H54 (cell line): ENCODE results near the gene AK4.
A peak's percentile ranks its signal among the peaks of the same experiment; 100 is the strongest.
"Not testable (repeated sequence)": the region's sequence is repeated elsewhere in the genome, so short reads cannot be mapped to it uniquely, and the experiment has no call there.

Source experiments
- DNase-seq: peaks from one replicate; pipeline ENCODE4 v3.0.0; 2011; ENCODE audit warnings: low spot score, mixed read lengths; ENCODE audit not compliant: insufficient read length
- FAIRE-seq: peaks from 3 replicates; lab custom pipeline; 2011; peaks lifted over from hg19 to GRCh38; lab: Jason Lieb, UNC
- POLR2A ChIP-seq: IDR thresholded peaks from 2 replicates; pipeline ENCODE4 v1.6.1; 2011; ENCODE audit warnings: low read depth, mild to moderate bottlenecking, low read length

AK4 gene

DNA sequence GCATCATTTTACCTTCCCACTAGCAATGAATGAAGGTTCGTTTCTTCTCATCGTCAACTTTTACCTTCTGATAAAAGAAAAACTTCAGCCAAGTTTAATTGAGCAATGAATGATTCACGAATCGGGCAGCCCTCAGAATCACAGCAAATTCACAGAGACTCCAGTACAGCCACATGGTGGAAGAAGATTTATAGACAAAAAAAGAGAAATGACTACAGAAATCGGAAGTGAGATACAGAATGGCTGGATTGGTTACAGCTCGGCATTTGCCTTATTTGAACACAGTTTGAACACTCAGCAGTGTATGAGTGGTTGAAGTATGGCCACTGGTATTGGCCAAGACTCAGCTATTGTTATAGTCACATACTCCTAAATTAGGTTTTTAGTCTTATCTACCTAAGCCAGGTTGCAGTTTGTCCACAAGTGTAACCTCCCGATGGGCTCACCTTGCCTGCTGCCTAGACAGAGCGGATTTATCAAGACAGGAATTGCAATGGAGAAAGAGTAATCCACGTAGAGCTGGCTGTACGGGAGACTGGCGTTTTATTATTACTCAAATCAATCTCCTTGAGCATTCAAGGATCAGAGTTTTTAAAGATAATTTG lies 15.3 kb downstream of the AK4 start:
- no peak for TF ChIP-seq POLR2A
- DNase-seq (no peak), FAIRE-seq (no peak)

DNA sequence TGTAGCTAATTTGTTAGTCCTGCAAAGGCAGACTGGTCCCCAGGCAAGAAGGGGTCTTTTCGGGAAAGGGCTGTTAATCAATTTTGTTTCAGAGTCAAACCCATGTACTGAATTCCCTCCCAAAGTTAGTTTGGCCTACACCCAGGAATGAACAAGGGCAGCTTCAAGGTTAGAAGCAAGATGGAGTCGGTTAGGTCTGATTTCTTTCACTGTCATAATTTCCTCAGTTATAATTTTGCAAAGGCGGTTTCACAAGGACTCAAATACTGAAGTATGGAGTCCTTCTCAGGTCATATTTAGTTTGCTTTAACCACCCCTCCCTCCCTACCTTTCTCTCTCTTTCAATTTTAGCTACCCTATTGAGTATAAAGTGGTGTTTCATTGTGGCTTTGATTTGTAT lies 16.1 kb downstream of the AK4 start:
- not testable (repeated sequence) for FAIRE-seq, DNase-seq

DNA sequence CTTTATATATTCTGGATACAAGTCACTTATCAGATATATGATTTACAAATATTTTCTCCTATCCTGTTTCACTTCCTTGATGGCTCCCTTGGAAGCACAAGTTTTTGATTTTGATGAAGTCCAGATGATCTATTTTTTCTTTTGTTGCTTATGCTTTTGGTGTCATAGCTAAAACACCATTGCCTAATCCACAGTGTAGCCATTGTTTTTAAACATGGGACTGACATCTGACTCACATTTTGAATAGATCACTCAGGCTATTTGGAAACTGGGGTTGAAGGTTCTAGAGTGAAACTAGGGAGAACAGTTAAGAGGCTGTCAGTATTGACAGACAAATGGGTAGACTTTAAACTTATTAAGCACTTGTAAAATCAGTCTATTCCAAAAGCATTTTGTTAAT lies 16.6 kb downstream of the AK4 start:
- FAIRE-seq = no peak

DNA sequence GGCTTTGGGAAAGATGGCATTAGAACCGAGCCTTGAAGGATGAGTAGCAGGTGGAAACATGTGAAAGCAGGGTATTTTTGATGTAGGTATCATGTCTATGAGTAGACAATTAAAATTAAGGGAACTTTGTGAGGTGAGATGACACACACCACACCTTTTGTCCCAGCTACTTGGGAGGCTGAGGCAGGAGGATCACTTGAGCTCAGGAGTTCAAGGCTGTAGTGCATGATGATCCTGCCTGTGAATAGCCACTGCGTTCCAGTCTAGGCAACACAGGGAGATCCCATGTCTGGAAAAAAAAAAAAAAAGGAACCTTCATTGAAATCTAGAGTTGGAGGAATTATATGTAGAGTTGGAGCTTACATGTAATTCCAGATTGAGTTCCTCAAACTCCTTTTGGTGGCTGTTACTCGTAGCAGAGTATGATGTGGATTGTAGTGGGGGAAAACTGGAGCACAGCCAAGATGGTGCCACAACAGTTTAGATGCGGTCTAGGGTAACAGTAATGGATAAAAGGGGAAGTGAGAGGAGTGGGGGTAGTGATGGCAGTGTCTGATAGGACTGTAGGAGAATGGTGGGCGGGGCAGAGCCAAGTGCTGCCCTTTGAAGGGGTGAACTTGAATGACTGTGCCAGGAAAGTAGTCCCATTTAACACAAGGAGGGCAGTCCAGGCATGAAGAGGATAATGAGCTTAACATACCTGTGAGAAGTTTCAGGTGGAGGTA lies 17.4 kb downstream of the AK4 start:
- FAIRE-seq (no peak), DNase-seq (no peak)
- no peak for TF ChIP-seq POLR2A

More for the DNA sequence above, 16.6 kb downstream of the AK4 start:
- no peak for DNase-seq
- TF ChIP-seq POLR2A = no peak

DNA sequence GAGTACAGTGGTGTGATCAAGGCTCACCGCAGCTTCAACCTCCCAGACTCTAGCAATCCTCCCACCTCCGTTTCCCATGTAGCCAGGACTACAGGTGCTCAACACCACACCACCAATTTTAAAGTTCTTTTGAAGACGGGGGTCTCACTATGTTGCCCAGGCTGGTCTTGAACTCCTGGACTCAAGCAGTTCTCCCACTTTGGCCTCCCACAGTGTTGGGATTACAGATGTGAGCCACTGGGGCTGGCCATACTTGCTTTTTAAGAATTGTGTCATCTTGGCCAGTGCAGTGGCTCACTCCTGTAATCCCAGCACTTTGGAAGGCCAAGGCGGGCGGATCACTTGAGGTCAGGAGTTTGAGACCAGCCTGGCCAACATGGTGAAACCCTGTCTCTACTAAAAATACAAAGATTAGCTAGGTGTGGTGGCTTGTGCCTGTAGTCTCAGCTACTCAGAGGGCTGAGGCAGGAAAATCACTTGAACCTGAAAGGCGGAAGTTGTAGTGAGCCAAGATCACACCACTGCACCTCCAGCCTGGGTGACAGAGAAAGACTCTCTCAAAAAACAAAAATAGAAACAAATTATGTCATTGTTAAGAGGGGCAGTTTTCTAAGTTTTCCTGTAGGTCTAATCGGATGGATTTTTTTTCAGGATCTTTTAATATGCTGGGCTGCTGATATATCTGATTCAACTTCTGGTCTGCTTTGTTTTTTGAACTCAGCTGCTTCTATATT lies 18.7 kb downstream of the AK4 start:
- TF ChIP-seq POLR2A = no peak
- FAIRE-seq (no peak), DNase-seq (no peak)

DNA sequence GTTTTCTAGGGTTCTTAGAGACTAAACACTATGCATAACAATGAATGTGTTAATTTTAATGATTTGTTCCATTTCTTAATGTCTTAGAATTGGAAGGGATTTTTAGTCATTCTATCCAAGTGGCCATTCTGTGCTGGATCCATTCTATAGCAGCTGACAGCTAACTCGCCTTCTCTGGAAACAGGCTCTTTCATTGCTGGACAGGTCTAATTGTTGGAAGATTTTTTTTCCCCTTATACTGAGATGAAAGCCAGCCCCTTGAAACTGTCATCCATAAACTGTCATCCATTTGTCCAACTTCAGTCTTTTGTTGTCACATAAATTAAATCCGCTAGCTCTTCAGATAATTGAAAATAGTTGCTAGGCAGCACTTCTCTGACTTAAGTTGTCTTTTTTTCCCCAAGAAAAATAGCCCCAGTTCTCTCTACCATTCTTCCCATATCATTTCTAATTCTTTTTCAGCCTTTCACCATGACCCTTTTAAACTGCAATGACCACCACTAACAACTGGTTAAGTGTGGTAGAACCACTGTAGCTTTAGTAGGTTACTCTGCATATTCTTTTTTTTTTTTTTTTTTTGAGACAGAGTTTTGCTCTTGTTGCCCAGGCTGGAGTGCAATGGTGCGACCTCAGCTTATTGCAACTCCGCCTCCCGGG lies 19.7 kb downstream of the AK4 start:
- no peak for TF ChIP-seq POLR2A
- DNase-seq = no peak

DNA sequence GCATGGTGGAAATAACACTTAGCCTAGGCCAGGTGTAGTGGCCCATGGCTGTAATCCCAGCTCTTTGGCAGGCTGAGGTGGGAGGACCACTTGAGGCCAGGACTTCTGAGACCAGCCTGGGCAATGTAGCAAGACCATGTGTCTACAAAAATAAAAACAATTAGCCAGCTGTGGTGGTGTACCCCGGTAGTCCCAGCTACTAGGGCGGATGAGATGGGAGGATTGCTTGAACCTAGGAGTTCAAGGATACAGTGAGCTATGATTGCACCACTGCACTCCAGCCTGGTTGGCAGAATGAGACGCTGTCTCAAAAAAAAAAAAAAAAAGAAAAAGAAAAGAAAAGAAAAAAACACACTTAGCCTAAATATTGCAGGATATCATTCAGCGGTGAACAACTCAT lies 20.9 kb downstream of the AK4 start:
- FAIRE-seq = no peak
- no peak for TF ChIP-seq POLR2A
- DNase-seq = no peak

More for the DNA sequence above, 19.7 kb downstream of the AK4 start:
- no peak for FAIRE-seq

DNA sequence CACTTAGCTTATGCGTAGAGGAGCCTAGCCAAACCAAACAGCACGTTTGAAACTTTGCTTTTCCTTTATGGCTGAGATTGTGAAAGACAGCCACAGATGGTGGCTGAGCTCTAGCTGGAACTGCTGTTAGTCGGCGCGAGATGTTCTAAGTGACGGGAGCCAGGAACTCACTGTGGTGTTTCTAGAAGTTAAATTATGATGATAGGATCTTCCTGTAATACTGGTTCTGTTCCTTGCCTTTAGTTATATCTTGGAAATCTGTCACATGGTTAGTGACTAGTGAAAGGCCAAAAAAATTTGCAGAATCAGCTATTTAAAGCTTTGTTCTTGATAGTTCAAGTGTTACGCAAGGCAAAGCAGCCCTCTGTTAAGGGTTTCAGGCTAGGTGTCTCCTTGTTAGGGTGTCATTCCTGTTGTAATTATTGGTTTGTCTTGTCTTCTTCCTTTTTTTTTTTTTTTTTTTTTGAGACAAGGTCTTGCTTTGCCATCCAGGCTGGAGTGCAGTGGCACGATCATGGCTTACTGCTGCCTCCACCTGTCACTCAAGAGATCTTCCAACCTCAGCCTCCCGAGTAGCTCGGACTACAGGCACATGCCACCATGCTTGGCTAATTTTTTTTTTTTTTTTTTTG lies 22.6 kb downstream of the AK4 start:
- TF ChIP-seq POLR2A = no peak
- no peak for DNase-seq
- FAIRE-seq = no peak

DNA sequence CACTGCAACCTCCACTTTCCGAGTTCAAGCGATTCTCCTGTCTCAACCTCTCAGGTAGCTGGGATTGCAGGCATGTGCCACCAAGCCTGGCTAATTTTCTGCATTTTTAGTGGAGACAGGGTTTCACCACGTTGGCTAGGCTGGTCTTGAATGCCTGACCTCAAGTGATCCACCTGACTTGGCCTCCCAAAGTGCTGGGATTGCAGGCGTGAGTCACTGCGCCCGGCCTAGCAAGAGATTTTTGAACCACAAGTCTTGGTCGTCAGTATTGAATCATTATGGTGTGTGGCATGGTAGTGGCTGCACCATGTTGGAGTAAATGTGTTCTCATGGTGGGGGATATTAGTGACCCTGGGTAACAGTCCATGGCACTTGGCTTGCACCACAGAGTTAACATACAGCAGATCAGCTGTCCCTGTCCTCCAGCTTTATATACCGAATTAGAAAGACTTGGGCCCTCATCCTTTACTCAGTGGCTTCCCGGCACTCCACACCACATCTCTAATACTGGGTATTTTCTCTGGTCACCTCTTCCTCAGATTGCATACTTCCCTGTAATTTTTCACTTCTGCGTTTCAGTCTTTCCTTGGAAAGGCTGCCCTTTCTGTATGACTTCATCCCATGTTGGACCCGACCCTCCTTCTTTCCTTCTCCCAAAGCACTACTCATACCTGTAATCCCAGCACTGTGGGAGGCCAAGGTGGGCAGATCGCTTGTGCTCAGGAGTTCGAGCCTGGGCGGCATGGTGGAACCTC lies 25.1 kb downstream of the AK4 start:
- DNase-seq (no peak), FAIRE-seq (peak; percentile 84)

DNA sequence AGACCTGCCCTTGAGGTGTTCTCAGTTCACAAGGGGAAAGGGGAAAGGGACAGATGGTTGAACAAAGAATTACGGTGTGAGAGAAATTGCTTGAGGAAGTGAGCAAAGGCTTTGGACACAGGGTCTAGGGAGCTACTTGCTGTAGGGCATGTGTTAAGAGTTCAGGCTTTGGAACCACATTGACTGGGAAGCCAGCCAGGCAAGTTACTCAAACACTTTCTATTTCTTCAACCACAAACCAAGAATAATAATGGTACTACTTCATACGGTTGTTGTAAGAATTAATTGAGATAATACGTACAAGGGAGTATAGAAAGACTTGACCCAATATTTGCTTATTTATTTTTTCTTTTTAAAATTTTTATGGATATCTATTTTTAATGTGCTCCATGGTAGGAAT lies 26.6 kb downstream of the AK4 start:
- FAIRE-seq (peak; percentile 96), DNase-seq (peak; percentile 67)
- TF ChIP-seq POLR2A = no peak

More for the DNA sequence above, 25.1 kb downstream of the AK4 start:
- no peak for TF ChIP-seq POLR2A

DNA sequence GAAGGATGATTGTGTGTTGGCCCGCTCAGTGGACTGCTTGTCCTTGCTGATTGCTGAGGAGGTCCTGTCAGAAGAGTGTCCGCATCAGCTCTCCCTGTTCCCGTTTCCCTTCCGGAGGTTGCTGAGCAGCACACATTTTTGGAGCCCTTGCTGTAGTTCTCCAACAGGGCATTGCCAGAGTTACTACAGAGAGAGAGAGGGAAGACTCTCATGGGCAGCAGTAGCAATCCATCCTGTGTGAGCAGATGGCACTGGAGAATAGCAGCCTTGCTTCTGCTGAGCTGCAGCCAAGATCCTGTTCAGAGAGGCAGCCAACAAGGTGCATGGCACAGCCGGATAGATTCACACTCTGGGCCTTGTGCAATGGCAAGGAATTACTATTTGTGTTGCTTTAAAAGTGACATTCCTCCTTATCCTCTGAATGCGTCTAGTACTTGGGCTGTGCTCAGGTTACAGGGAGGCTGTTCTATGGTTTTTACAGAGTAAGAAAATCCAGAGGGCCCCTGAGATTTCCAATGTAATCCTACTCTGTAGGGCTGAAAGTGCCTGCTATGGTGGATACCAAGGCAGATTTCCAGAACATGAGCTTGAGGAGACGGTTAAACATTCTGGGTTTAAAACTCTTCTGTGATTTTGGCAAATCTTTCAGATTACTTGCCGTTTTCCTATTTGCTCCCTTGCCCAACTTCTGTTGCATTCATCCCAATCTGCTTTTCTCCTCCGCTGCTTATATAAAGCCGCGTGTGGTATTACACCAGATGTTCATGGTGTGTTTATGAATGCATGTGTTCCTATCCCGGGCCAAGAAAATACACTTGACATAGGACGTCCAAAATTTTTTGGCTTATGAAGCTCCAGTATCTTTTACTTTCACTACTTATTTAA lies 27.4 kb downstream of the AK4 start:
- no peak for FAIRE-seq
- no peak for DNase-seq
- no peak for TF ChIP-seq POLR2A

DNA sequence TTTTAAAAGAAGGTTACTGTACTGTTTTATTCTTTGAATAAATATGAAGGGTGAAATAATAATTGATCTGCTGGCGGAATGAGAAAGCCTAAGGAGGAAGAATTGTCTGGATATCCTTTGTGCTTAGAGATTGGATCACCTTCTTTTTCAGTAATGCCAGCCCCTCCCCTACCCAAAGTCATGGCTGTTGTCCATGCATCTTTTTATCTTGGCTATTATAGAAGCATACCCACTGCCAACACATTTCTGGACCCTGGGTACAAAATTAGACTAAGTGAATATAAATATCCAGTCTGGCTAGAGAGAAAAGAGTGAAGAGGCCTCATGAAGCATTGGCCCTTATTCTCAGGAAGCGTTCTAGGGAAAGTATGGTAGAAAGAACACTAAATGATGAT lies 28.1 kb downstream of the AK4 start:
- TF ChIP-seq POLR2A = no peak
- DNase-seq = no peak

More for the DNA sequence above, 28.1 kb downstream of the AK4 start:
- no peak for FAIRE-seq
